Measurements from ENCODE around the gene WSB1.

DNA sequence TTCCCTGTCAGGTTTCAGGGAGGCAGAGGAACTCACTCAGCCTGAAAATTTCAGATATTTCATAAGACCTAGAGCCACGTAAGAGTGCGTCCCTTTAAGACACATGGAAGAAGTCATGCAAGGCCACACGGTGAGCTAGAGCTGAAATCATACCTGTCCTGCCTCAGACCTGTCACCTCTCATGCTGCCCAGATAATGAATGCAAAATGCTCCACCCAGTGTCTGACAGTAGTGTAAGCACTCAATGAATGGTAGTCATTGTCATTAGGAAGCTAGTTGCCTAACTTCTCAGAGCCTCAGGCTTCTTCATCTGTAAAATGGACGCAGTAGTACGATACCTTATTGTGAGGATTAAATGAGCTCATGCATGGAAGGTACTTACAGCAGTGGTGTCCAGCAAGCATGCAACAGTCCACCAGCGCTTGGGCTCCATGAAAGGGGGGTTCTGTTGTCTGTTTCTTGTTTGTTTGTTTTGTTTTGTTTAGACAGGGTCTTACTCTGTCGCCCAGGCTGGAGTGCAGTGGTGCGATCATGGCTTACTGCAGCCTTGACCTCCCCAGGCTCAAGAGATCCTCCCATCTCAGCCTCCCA, 60.7 kb downstream of the WSB1 start:
- TF ChIP-seq RXRA (IDR thresholded peaks at IDR 0.05; ENCODE audit: borderline replicate concordance, low read depth) (no peak), NFIC (IDR thresholded peaks at IDR 0.05; ENCODE audit: borderline replicate concordance) (no peak), GABPA (IDR thresholded peaks at IDR 0.05; ENCODE audit: low read depth) (no peak), TCF12 (IDR thresholded peaks at IDR 0.05) (no peak), FOXJ3 (CRISPR knock-in tag; IDR thresholded peaks at IDR 0.05) (no peak), SMC3 (IDR thresholded peaks at IDR 0.05; ENCODE audit: low read depth, low read length) (no peak), MXI1 (IDR thresholded peaks at IDR 0.05; ENCODE audit: low read depth, low read length) (no peak), REST (IDR thresholded peaks at IDR 0.05; ENCODE audit: low read depth, low read length) (no peak), NRF1 (IDR thresholded peaks at IDR 0.05; ENCODE audit: low read depth, low read length) (no peak), POLR2AphosphoS5 (IDR thresholded peaks at IDR 0.05; ENCODE audit: low read depth, low read length) (no peak)
- TF ChIP-seq, protein P1, sequence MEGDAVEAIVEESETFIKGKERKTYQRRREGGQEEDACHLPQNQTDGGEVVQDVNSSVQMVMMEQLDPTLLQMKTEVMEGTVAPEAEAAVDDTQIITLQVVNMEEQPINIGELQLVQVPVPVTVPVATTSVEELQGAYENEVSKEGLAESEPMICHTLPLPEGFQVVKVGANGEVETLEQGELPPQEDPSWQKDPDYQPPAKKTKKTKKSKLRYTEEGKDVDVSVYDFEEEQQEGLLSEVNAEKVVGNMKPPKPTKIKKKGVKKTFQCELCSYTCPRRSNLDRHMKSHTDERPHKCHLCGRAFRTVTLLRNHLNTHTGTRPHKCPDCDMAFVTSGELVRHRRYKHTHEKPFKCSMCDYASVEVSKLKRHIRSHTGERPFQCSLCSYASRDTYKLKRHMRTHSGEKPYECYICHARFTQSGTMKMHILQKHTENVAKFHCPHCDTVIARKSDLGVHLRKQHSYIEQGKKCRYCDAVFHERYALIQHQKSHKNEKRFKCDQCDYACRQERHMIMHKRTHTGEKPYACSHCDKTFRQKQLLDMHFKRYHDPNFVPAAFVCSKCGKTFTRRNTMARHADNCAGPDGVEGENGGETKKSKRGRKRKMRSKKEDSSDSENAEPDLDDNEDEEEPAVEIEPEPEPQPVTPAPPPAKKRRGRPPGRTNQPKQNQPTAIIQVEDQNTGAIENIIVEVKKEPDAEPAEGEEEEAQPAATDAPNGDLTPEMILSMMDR (IDR thresholded peaks at IDR 0.05): no peak
